ENCODE data around the gene PDZRN3. TPM values are rescaled to one million over a fixed set of nuclear protein-coding genes. Genes with fewer than 3 reads are reported as not detected.

Gene PDZRN3
- total RNA-seq, 1 donor from 2014 or later = 28.7 TPM

DNA sequence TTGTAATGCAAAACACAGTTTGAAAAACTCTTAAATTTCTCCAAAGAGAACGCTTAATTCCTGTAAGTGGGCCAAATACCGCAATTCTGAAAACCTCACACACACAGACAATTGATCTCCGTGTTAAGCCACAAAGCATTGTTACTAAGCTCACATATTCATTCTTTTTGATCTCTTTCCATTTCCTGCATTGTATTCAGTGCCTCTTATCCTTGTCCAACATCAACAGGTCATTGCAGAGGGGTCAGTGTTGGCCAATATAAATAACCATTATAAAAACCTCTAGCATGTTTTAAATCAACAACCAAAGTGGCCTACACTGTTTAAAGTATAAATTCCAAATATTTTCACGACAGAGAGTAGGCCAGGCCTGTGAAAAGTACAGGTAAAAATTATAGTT, 171.1 kb downstream of the PDZRN3 start:
- TF ChIP-seq, protein P1, sequence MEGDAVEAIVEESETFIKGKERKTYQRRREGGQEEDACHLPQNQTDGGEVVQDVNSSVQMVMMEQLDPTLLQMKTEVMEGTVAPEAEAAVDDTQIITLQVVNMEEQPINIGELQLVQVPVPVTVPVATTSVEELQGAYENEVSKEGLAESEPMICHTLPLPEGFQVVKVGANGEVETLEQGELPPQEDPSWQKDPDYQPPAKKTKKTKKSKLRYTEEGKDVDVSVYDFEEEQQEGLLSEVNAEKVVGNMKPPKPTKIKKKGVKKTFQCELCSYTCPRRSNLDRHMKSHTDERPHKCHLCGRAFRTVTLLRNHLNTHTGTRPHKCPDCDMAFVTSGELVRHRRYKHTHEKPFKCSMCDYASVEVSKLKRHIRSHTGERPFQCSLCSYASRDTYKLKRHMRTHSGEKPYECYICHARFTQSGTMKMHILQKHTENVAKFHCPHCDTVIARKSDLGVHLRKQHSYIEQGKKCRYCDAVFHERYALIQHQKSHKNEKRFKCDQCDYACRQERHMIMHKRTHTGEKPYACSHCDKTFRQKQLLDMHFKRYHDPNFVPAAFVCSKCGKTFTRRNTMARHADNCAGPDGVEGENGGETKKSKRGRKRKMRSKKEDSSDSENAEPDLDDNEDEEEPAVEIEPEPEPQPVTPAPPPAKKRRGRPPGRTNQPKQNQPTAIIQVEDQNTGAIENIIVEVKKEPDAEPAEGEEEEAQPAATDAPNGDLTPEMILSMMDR (IDR thresholded peaks at IDR 0.05; ENCODE audit: unreplicated experiment) = no peak
- no peaks in the 10 kb centered on the region for H3K9me3 Mint-ChIP-seq (ENCODE audit: low read depth)
- H3K4me1 Mint-ChIP-seq (ENCODE audit: low read depth) = peaks cover 19% of the 10 kb centered on the region
- no peaks in the 10 kb centered on the region for H3K27me3 Mint-ChIP-seq
- H3K27ac Mint-ChIP-seq = no peak overlapping the region
- no peak for DNase-seq (ENCODE audit: low spot score, unreplicated experiment)
- no peaks in the 10 kb centered on the region for H3K36me3 Mint-ChIP-seq (ENCODE audit: insufficient read depth)
- H3K4me3 Mint-ChIP-seq (ENCODE audit: low read depth) = no peak overlapping the region

DNA sequence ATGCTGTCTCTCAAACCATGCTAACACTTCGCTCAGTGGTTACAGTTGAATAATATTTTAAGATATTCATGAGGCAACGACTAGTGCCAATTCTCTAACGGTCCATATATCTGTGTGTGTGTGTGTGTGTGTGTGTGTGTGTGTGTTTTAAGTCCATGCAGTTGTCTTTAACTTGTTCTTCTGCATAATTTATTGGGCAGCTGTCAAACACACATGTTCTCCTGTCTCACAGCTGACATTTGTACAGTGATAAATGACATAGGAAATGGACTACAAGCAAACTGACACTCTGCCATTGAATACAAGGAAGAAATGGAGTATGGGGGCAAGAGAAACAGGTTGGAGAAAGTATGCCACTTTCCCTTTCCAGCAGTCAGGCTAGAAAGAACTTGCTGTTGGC, 172.0 kb downstream of the PDZRN3 start:
- TF ChIP-seq, protein P1 (IDR thresholded peaks at IDR 0.05; ENCODE audit: unreplicated experiment) = no peak
- Mint-ChIP-seq H3K4me1 (ENCODE audit: low read depth) (peaks cover 19% of the 10 kb centered on the region), H3K36me3 (ENCODE audit: insufficient read depth) (no peaks in the 10 kb centered on the region), H3K9me3 (ENCODE audit: low read depth) (no peaks in the 10 kb centered on the region), H3K27me3 (no peaks in the 10 kb centered on the region), H3K27ac (no peak overlapping the region), H3K4me3 (ENCODE audit: low read depth) (no peak overlapping the region)
- DNase-seq (ENCODE audit: low spot score, unreplicated experiment) = no peak

DNA sequence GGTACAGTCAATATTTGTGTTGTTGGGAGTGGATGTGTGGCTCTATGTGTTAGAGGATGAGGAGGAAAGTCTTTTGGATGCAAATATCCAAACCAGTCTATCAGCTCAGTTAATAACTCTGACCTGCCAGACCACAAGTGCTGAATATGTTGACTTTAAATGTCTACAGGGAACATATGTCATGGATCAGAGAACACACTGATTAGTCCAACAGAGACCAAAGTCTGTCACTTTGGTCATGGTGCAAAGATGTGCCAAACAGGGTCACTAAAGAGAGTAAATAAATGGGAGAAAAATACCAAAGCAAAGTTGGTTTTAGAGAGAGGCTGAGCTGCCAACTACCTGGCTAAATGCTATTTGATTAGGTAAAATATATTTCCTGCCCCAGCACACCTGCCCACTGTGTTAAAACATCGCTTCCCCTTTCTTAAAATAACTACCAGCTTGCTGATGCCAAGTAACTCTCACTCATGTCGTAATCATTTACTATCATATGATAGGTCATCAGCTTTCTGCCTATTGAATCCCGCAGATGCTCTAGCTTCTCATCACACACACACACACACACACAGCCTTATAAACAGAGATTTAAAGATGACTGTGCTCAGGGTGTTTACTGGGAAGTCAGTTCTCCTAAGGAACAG, 173.3 kb downstream of the PDZRN3 start:
- no peaks in the 10 kb centered on the region for H3K9me3 Mint-ChIP-seq (ENCODE audit: low read depth)
- no peak overlapping the region for H3K27ac Mint-ChIP-seq
- no peaks in the 10 kb centered on the region for H3K27me3 Mint-ChIP-seq
- H3K4me1 Mint-ChIP-seq (ENCODE audit: low read depth) = peaks cover 19% of the 10 kb centered on the region
- H3K36me3 Mint-ChIP-seq (ENCODE audit: insufficient read depth) = no peaks in the 10 kb centered on the region
- DNase-seq (ENCODE audit: low spot score, unreplicated experiment) = no peak
- H3K4me3 Mint-ChIP-seq (ENCODE audit: low read depth) = no peak overlapping the region
- TF ChIP-seq, protein P1 (IDR thresholded peaks at IDR 0.05; ENCODE audit: unreplicated experiment) = no peak

DNA sequence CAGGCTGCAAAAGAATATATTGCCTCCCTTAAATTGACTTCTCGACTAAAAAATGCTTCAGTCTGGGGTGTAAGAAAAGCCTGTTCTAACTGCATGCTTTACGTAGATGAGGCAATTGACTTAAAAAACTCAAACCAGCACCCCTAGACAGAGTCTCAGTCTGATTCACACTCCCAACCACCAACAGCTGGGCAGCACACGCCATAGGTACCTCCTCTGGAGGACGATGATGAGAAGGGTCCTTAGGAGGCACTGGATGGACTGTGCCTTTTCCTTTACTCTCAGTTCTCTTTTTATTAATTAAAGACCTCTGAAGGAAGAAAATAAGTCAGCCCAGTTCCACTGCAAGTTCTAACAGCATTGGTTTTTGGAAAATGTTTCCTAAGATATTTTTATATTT, 175.0 kb downstream of the PDZRN3 start:
- TF ChIP-seq, protein P1 (IDR thresholded peaks at IDR 0.05; ENCODE audit: unreplicated experiment) = no peak
- Mint-ChIP-seq H3K27me3 (no peaks in the 10 kb centered on the region), H3K4me1 (ENCODE audit: low read depth) (peaks cover 19% of the 10 kb centered on the region), H3K9me3 (ENCODE audit: low read depth) (no peaks in the 10 kb centered on the region), H3K36me3 (ENCODE audit: insufficient read depth) (no peaks in the 10 kb centered on the region), H3K4me3 (ENCODE audit: low read depth) (no peak overlapping the region), H3K27ac (no peak overlapping the region)
- no peak for DNase-seq (ENCODE audit: low spot score, unreplicated experiment)

DNA sequence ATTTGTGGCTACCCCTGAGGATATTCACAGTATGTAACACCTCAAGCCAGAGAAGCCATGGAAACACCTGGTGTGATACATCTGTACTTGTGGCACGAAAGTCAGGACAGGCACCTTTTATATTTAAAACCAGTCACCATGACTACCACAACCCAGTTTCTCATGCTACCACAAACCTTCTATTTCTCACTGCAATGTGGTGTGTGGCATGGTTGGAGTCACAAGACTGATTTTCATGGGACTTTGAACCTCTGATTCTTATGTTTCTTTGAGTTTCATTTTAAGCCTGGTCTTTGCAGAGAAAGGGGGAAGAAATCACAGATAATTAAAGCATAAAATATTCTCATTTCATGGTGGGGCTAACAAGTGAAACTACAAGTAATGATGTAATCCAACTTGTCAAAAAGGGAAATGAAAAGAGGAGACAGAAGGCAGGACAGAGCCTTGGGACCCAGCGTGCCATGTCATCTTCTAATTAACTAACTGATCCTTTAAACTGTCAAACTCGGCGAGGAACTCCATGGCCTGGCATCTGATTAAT, 175.9 kb downstream of the PDZRN3 start:
- Mint-ChIP-seq H3K9me3 (ENCODE audit: low read depth) (no peaks in the 10 kb centered on the region), H3K36me3 (ENCODE audit: insufficient read depth) (no peaks in the 10 kb centered on the region), H3K4me1 (ENCODE audit: low read depth) (peaks cover 19% of the 10 kb centered on the region), H3K4me3 (ENCODE audit: low read depth) (no peak overlapping the region), H3K27ac (no peak overlapping the region), H3K27me3 (no peaks in the 10 kb centered on the region)
- TF ChIP-seq, protein P1 (IDR thresholded peaks at IDR 0.05; ENCODE audit: unreplicated experiment) = no peak
- DNase-seq (ENCODE audit: low spot score, unreplicated experiment) = no peak

Measured in progenitor cell of endocrine pancreas (in vitro differentiated cells).